Activated naive CD8-positive, alpha-beta T cell (primary cell): ENCODE measurements around the gene OSBPL3.
A peak's percentile ranks its signal among the peaks of the same experiment; 100 is the strongest.

Source experiments
- H3K27ac Mint-ChIP-seq: one replicate; pipeline ENCODE4 v1.8.0; 2021; ENCODE audit warnings: mixed read lengths
- H3K27me3 Mint-ChIP-seq: one replicate; pipeline ENCODE4 v1.8.0; 2021; ENCODE audit warnings: mixed read lengths
- H3K36me3 Mint-ChIP-seq: one replicate; pipeline ENCODE4 v1.8.0; 2021; ENCODE audit warnings: mixed read lengths
- H3K4me1 Mint-ChIP-seq: one replicate; pipeline ENCODE4 v1.8.0; 2021; ENCODE audit warnings: low read depth, mixed read lengths
- H3K4me3 Mint-ChIP-seq: one replicate; pipeline ENCODE4 v1.8.0; 2021; ENCODE audit warnings: mild to moderate bottlenecking, mixed read lengths
- H3K9me3 Mint-ChIP-seq: one replicate; pipeline ENCODE4 v1.8.0; 2021; ENCODE audit warnings: low read depth, mixed read lengths

The OSBPL3 gene

DNA sequence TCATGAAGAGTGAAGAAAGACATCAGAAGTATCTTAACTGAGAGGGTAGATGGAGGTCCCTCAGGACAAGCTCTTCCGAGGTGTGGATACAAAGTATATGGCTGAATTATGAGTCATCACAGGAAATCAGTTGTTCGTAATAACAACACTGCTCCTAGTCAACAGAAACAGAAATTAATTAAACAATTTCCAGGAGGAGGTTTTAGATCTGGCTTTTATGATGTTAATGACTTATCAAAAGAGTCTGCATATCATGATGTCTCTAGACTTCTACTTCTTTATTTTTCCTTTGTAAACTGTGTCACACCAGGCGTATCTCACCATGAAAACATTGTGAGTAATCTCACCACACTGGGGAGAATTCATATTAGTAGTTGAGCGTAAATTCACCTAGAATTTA lies 31.2 kb downstream of the OSBPL3 start:
- peaks cover 52% of the 10 kb centered on the region for H3K4me1 Mint-ChIP-seq

DNA sequence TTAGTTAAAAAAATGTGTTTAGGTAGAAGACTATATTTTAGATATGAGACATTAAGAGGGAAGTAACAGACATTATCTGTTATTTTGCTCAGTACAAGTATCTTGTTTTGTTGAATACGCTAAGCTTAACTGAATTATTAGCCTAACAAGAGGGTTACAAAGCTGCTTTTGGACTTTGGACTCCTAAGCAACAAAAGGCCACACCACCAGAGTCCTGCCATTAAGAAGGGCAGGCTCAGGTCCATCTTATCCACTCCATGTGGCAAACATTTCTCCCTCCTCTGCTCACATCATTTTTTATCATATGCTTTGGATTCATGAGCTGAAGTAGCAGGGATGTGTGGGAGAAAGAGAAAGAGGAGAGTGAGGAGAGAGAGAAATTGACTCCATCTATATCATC lies 33.5 kb downstream of the OSBPL3 start:
- H3K36me3 Mint-ChIP-seq = peaks cover 6% of the 10 kb centered on the region
- no peak overlapping the region for H3K4me3 Mint-ChIP-seq
- no peaks in the 10 kb centered on the region for H3K27me3 Mint-ChIP-seq
- H3K4me1 Mint-ChIP-seq = peaks cover 53% of the 10 kb centered on the region
- no peak overlapping the region for H3K27ac Mint-ChIP-seq
- H3K9me3 Mint-ChIP-seq = no peaks in the 10 kb centered on the region

More for the DNA sequence above, 31.2 kb downstream of the OSBPL3 start:
- Mint-ChIP-seq H3K36me3 (peaks cover 4% of the 10 kb centered on the region), H3K9me3 (no peaks in the 10 kb centered on the region), H3K27me3 (no peaks in the 10 kb centered on the region), H3K27ac (no peak overlapping the region), H3K4me3 (no peak overlapping the region)

DNA sequence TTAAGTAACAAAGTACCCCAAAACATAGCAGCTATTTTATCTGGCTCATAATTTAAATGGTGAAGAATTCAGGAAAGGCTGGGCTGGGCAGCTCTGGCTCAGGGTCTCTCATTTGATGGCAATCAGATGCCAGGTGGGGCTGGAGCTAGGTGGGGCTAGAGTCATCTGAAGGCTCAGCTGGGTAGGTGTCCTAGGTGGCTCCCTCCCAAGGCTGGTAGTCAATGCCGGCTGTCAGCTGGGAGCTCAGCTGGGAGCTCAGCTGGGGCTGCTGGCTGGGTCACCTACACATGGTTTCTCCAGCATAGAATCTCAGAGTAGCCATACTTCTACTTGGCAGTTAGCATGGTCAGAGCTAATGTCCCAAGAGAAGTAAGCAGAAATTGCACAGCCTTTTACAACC lies 34.1 kb downstream of the OSBPL3 start:
- H3K4me1 Mint-ChIP-seq = peaks cover 50% of the 10 kb centered on the region
- peak overlapping the region; percentile 3 for H3K27ac Mint-ChIP-seq
- no peak overlapping the region for H3K4me3 Mint-ChIP-seq

DNA sequence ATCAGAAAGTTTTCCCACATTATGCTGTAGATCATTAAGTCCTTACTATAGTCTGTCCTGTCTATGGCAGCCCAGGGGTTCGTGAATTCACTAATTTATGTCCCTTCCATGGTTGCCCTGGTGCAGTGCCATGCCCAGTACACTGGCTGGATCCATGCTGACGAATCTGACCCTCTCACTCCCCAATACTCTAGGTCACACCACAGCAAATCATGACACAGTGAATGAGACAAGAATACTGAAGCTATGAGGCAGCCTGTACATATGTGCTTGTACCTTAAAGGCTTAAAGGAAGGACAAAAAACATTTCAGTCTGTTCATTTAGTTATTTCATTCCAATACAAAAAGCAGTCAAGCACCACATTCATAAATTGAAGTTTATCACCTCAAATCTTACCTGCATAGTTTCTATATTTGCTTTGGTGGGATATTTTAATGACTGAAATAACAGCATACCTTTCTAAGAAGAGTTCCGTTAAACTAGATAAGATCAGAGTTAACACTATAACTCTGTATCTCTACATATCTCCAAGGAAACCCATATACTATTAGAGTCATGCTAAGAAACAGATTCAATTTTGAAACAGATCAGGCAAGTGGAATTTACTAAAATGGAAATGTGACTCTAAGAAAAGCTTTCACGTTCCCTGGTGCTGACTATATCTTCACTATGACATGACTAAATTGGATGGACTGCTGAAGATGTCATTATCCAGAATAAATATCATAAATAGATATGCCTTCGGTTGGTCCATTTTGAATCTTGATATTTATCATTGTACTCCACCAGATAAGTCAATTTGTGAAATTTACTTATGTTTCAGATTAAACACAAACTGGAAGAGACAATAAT lies 36.7 kb downstream of the OSBPL3 start:
- peaks cover 8% of the 10 kb centered on the region for H3K36me3 Mint-ChIP-seq
- peaks cover 39% of the 10 kb centered on the region for H3K4me1 Mint-ChIP-seq
- no peak overlapping the region for H3K27ac Mint-ChIP-seq
- H3K4me3 Mint-ChIP-seq = no peak overlapping the region
- H3K9me3 Mint-ChIP-seq = no peaks in the 10 kb centered on the region
- H3K27me3 Mint-ChIP-seq = no peaks in the 10 kb centered on the region

More for the DNA sequence above, 34.1 kb downstream of the OSBPL3 start:
- H3K27me3 Mint-ChIP-seq = no peaks in the 10 kb centered on the region
- H3K36me3 Mint-ChIP-seq = peaks cover 6% of the 10 kb centered on the region
- no peaks in the 10 kb centered on the region for H3K9me3 Mint-ChIP-seq

DNA sequence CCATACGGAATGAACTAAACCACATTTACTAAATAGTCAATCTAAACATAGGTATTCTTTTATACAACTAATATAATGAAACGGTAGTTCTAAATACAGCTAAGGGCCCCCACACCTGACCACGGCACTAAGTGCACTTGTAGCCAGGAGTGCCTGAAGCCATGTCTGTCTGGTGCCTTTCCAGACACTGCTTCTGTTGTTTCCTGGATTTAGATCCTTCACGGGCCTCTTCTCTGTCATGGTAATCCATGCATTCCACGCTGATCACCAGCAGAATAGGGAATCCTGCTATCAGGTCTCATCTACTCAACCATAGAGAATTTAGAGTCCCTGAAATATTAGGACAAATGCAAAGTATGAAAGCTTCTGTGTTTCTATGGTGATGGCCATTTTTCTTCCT lies 37.8 kb downstream of the OSBPL3 start:
- H3K27ac Mint-ChIP-seq = no peak overlapping the region
- H3K27me3 Mint-ChIP-seq = no peaks in the 10 kb centered on the region
- H3K36me3 Mint-ChIP-seq = peaks cover 10% of the 10 kb centered on the region
- peaks cover 3% of the 10 kb centered on the region for H3K9me3 Mint-ChIP-seq
- H3K4me3 Mint-ChIP-seq = no peak overlapping the region
- H3K4me1 Mint-ChIP-seq = peaks cover 39% of the 10 kb centered on the region

DNA sequence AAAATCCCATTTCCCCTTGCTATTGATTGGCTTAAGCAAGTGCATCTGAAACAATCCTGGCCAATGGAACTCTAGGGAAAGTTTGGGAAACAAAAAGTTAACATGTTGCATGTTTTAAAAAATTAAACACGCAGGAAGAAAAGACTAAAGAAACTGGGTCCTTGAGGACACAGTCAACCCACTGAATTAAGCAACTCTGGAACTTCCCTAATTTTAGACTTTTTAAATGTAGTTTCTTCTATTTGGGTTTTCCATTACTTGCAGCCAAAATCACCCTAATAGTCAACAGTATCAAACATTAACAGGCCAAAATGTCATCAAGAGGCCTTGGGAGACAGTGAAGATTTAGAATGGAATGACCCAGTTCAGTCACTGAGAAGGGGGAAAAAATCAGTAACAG lies 40.6 kb downstream of the OSBPL3 start:
- Mint-ChIP-seq H3K27me3 (no peaks in the 10 kb centered on the region), H3K4me1 (peaks cover 43% of the 10 kb centered on the region), H3K27ac (no peak overlapping the region), H3K9me3 (peaks cover 6% of the 10 kb centered on the region), H3K36me3 (peaks cover 9% of the 10 kb centered on the region), H3K4me3 (no peak overlapping the region)

DNA sequence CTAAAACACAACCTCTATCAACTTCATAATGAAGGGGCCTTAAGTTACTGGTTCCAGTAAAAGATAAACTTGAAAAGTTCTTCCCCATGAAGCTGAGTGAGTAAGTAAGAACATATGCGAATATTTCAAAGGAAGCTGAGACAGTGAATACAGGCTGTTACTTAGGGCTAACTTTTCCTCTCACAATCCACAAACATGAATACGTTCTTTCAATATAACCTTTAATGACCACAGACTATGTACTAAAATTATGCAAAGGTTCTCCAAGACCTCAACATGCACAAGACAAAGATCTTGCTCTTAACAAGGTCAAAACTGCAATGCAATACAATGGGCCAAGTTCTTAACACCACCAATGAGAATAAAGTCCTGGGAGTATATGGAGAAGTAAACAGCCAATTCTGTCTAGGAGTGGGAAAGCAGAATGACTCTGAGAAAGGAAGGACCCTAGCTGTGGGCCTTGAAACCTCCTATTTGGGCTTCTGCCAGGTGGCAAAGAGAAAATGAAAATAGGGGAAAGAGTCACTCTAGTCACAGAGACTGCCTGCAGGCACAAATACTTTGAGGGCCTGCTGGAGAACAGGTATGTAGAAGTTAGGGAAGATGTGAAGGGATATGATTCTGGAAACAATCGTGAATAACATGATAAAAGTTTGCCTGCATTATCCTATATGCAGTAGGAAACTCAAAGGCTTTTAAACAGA lies 43.7 kb downstream of the OSBPL3 start:
- Mint-ChIP-seq H3K27me3 (no peaks in the 10 kb centered on the region), H3K27ac (no peak overlapping the region), H3K4me1 (peaks cover 48% of the 10 kb centered on the region), H3K36me3 (peaks cover 10% of the 10 kb centered on the region), H3K4me3 (no peak overlapping the region), H3K9me3 (peaks cover 6% of the 10 kb centered on the region)

DNA sequence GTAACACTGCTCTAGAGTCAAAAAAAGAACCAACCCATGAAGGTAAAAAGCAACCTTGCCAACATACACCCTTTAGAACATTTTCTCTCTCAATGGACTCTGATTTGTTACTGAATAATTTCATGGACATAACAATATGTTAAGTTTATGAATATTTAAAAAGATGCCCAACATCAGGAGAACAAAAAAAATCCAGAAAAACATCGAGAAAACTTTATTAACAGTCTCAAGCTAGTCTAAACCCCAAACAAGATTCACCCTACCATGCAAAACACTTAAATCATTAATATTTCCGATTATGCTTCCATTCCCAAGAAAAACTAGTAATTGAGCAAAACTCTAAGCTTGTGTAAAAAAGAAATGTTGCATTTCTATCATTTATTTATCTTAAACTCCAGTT lies 46.7 kb downstream of the OSBPL3 start:
- Mint-ChIP-seq H3K4me1 (peaks cover 48% of the 10 kb centered on the region), H3K4me3 (no peak overlapping the region), H3K27ac (no peak overlapping the region)

DNA sequence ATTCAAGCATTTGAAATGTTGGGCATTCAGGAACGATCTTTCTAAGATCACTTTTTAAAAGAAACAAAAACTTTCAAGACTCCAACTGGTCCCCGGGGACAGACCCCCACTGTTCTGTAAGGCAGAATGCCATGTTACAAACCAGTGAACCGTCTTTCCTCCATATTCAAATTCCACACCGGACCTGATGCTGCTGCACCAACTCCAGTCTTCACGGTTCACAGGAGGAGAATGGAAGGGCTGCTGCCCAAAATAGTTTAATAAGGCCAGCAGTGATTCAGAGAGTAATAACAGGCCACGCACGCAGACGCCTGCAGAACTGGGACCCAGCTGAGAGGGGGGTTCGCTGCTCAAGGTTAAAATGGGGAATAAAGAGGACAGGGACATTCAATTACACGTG lies 47.2 kb downstream of the OSBPL3 start:
- Mint-ChIP-seq H3K36me3 (peaks cover 21% of the 10 kb centered on the region), H3K27ac (no peak overlapping the region), H3K4me3 (no peak overlapping the region), H3K9me3 (peaks cover 6% of the 10 kb centered on the region), H3K27me3 (no peaks in the 10 kb centered on the region), H3K4me1 (peaks cover 43% of the 10 kb centered on the region)

More for the DNA sequence above, 46.7 kb downstream of the OSBPL3 start:
- H3K36me3 Mint-ChIP-seq = peaks cover 21% of the 10 kb centered on the region
- H3K27me3 Mint-ChIP-seq = no peaks in the 10 kb centered on the region
- peaks cover 6% of the 10 kb centered on the region for H3K9me3 Mint-ChIP-seq

DNA sequence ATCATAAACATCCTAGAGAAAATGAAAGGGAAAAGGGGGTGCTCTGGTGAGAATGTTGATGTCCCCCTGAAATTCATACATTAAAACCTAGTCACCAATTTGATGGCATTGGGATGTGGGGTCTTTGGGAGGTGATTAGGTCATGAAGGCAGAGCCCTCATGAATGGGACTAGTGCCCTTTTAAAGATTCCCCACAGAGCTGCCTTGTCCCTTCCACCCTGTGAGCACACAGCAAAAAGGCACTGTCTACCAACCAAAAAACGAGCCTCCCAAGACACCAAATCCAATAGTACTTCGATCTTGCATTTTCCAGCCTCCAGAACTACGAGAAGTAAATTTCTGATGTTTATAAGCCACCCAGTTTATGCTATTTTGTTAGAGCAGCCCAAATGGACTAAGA lies 47.6 kb downstream of the OSBPL3 start:
- Mint-ChIP-seq H3K4me3 (no peak overlapping the region), H3K27ac (no peak overlapping the region), H3K9me3 (peaks cover 3% of the 10 kb centered on the region), H3K4me1 (peaks cover 40% of the 10 kb centered on the region), H3K27me3 (no peaks in the 10 kb centered on the region), H3K36me3 (peaks cover 19% of the 10 kb centered on the region)

DNA sequence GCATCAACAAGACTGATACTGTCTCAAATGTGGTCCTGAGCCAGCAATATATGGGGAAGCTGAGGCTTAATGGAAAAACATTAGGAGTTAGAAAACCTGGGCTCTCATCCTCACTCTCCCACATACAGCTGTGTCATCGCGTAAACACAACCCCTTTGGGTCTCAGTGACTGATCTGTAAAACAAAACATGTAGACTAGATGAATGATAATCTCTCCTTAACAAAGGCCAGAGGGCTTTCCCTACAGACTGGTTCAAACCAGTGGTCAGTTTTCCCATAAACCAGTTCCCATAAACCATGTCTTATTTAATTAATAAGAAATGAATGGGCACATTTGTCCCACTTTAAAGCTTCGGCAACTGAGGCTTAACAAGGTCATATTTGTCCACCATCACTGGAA lies 48.1 kb downstream of the OSBPL3 start:
- no peak overlapping the region for H3K4me3 Mint-ChIP-seq
- peaks cover 38% of the 10 kb centered on the region for H3K4me1 Mint-ChIP-seq
- peaks cover 19% of the 10 kb centered on the region for H3K36me3 Mint-ChIP-seq
- peaks cover 3% of the 10 kb centered on the region for H3K9me3 Mint-ChIP-seq
- H3K27me3 Mint-ChIP-seq = no peaks in the 10 kb centered on the region
- no peak overlapping the region for H3K27ac Mint-ChIP-seq

DNA sequence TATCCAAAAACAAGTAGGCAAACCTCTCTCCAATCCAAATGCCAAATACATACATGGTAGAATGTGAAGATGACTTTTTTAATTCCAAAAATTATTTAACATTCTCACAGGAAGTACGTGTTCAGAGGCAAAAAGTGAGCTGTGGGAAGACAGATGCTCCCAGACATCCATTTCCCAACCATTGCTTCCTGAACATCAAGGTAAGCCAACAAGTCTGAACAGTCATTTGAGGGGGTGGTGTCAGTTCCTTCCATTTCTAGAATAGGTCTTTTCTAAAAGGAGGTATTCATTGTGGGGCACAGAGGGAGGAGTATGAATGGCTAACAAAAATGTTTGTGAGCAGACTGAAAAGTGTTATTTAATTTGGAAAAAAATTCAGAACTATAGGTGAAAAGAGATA lies 49.1 kb downstream of the OSBPL3 start:
- Mint-ChIP-seq H3K4me3 (no peak overlapping the region), H3K27me3 (no peaks in the 10 kb centered on the region), H3K4me1 (peaks cover 28% of the 10 kb centered on the region), H3K9me3 (no peaks in the 10 kb centered on the region), H3K27ac (no peak overlapping the region), H3K36me3 (peaks cover 16% of the 10 kb centered on the region)

DNA sequence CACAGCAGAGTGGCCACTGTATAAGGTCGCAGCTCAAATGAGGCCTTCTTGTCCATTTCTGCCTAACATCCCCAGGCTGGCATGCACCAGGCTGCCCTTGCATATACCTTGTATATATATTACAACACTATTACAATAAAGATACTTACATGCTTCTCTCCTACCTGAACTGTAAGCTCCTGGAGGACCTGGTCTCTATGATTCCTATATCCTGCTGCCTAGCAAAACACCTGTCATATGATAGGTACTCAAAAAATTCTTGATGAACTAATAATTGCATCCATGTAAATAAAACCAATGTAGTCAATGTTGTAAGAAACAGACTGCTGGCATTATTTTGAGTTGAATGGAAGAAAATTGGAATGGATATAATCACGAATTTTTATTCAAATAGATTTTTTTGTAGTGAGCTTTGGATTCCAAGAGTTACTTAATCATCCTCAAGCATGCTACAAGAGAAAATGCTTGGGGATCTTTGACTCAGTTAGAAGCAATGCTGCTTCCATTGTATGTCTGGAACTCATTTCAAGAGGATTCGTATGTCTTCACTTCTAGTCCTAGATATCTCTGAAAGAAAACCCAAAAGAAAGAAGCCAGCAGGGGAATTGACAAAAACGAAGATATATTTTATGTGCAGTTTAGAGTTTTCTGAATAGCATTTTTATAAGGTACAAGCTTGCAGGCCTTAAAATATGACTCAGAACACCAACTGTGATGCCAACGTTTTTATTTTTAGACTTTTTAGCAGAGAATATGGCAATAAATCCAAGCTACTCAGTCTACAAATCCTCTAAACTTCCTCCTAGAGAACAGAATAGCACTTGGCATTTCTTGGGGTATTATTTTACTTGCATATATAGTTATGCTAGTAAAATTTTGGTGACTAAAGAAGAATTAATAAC lies 53.1 kb downstream of the OSBPL3 start:
- no peak overlapping the region for H3K27ac Mint-ChIP-seq
- peaks cover 16% of the 10 kb centered on the region for H3K36me3 Mint-ChIP-seq
- peaks cover 36% of the 10 kb centered on the region for H3K4me1 Mint-ChIP-seq
- no peaks in the 10 kb centered on the region for H3K9me3 Mint-ChIP-seq
- no peak overlapping the region for H3K4me3 Mint-ChIP-seq
- H3K27me3 Mint-ChIP-seq = no peaks in the 10 kb centered on the region

DNA sequence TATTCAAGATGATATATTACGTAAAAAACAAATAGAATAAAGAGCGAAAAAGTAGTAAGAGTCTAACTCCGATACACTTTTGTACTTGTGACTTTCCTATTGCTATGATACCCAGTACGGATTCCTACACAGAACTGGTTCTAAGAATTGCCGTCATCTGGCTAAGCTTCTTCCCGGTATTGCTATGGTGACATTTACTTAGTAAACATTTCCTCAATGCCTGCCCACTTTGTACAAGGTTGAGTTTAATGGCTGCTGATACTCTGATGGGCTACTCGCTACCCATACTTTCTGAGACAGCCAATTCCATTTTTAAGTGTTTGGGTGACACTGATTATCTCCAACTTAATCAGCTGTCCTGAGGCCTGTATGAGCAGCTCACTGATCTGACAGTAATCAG lies 55.6 kb downstream of the OSBPL3 start:
- no peak overlapping the region for H3K27ac Mint-ChIP-seq
- peaks cover 53% of the 10 kb centered on the region for H3K4me1 Mint-ChIP-seq
- no peaks in the 10 kb centered on the region for H3K36me3 Mint-ChIP-seq
- no peaks in the 10 kb centered on the region for H3K27me3 Mint-ChIP-seq
- no peak overlapping the region for H3K4me3 Mint-ChIP-seq
- H3K9me3 Mint-ChIP-seq = no peaks in the 10 kb centered on the region
